Glutamatergic neuron (in vitro differentiated cells): ENCODE results near the gene IL16. TPM values are rescaled to one million over a fixed set of nuclear protein-coding genes. Genes with fewer than 3 reads are reported as not detected.

ENCODE experiments used
- DNase-seq: peaks from one replicate; pipeline ENCODE4 v3.0.0; 2022
- H3K27ac Mint-ChIP-seq: one replicate; pipeline ENCODE4 v1.8.0; 2020; ENCODE audit warnings: mild to moderate bottlenecking, mixed read lengths, inconsistent platforms; ENCODE audit not compliant: unreplicated experiment
- H3K27me3 Mint-ChIP-seq: one replicate; pipeline ENCODE4 v1.8.0; 2020; ENCODE audit warnings: mild to moderate bottlenecking, moderate library complexity, mixed read lengths, inconsistent platforms; ENCODE audit not compliant: unreplicated experiment
- H3K36me3 Mint-ChIP-seq: one replicate; pipeline ENCODE4 v1.8.0; 2020; ENCODE audit warnings: mild to moderate bottlenecking, mixed read lengths, inconsistent platforms; ENCODE audit not compliant: unreplicated experiment
- H3K4me1 Mint-ChIP-seq: one replicate; pipeline ENCODE4 v1.8.0; 2020; ENCODE audit warnings: mild to moderate bottlenecking, low read depth, mixed read lengths, inconsistent platforms; ENCODE audit not compliant: unreplicated experiment
- H3K4me3 Mint-ChIP-seq: one replicate; pipeline ENCODE4 v1.8.0; 2020; ENCODE audit warnings: mild to moderate bottlenecking, mixed read lengths, inconsistent platforms; ENCODE audit not compliant: unreplicated experiment
- H3K9me3 Mint-ChIP-seq: one replicate; pipeline ENCODE4 v1.8.0; 2020; ENCODE audit warnings: mild to moderate bottlenecking, moderate library complexity, mixed read lengths, inconsistent platforms; ENCODE audit not compliant: unreplicated experiment
- total RNA-seq: library from RNA; stranded (reverse); fragmentation: NEBNext Ultra II Directional; extraction: Animal tissue kit (Norgen Biotek cat#: 25700); gene quantifications from one replicate; pipeline ENCODE4 v1.2.1, GENCODE V29; 2021; ENCODE audit not compliant: unreplicated experiment
- TF ChIP-seq, protein P1 (sequence below): fragments of 200-600 bp; sonication (generic); IDR thresholded peaks from one replicate; pipeline ENCODE4 v1.5.0; 2021; ENCODE audit not compliant: partially characterized antibody, unreplicated experiment

IL16 gene
- total RNA-seq, 1 donor from 2014 or later, result 0.27 TPM

DNA sequence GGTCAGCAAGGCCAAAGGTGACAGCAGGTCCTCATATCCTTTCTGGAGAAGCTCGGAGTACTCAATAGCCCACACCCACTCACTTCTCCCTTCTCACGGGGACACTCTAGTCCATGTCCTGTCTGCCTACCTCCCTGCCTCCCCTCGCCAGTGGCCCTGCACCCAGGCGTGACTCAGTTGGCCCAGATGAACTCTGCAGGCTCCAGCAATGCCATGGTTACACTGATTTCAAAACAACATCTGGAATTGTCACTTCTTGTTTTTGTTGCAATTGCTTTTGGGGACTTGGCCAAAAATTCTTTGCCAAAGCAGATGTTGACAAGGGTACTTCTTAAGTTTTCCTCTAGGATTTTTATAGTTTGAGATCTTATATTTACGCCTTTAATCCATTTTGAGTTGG, 13.0 kb downstream of the IL16 start:
- H3K9me3 Mint-ChIP-seq, result peaks cover 3% of the 10 kb centered on the region

DNA sequence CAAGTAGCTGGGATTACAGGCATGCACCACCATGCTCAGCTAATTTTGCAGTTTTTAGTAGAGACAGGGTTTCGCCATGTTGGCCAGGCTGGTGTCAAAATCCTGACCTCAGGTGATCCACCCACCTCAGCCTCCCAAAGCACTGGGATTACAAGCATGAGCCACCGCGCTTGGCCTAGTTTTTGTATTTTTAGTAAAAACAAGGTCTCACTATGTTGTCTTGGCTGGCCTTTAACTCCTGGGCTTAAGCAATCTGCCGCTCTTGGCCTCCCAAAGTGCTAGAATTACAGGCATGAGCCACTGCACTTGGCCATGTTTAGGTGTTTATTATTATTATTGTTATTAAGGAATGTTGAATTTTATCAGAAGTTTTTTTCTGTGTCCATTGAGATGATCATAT, 14.7 kb downstream of the IL16 start:
- Mint-ChIP-seq H3K9me3 (peaks cover 3% of the 10 kb centered on the region), H3K36me3 (peaks cover 22% of the 10 kb centered on the region), H3K4me3 (no peak overlapping the region), H3K27ac (no peak overlapping the region), H3K4me1 (no peaks in the 10 kb centered on the region), H3K27me3 (no peaks in the 10 kb centered on the region)
- DNase-seq, result no peak
- TF ChIP-seq, protein P1, sequence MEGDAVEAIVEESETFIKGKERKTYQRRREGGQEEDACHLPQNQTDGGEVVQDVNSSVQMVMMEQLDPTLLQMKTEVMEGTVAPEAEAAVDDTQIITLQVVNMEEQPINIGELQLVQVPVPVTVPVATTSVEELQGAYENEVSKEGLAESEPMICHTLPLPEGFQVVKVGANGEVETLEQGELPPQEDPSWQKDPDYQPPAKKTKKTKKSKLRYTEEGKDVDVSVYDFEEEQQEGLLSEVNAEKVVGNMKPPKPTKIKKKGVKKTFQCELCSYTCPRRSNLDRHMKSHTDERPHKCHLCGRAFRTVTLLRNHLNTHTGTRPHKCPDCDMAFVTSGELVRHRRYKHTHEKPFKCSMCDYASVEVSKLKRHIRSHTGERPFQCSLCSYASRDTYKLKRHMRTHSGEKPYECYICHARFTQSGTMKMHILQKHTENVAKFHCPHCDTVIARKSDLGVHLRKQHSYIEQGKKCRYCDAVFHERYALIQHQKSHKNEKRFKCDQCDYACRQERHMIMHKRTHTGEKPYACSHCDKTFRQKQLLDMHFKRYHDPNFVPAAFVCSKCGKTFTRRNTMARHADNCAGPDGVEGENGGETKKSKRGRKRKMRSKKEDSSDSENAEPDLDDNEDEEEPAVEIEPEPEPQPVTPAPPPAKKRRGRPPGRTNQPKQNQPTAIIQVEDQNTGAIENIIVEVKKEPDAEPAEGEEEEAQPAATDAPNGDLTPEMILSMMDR, result no peak

More for the DNA sequence above, 13.0 kb downstream of the IL16 start:
- TF ChIP-seq, protein P1, result no peak
- DNase-seq, result no peak
- no peak overlapping the region for H3K4me3 Mint-ChIP-seq
- H3K36me3 Mint-ChIP-seq, result peaks cover 13% of the 10 kb centered on the region
- no peak overlapping the region for H3K27ac Mint-ChIP-seq
- no peaks in the 10 kb centered on the region for H3K4me1 Mint-ChIP-seq
- no peaks in the 10 kb centered on the region for H3K27me3 Mint-ChIP-seq

DNA sequence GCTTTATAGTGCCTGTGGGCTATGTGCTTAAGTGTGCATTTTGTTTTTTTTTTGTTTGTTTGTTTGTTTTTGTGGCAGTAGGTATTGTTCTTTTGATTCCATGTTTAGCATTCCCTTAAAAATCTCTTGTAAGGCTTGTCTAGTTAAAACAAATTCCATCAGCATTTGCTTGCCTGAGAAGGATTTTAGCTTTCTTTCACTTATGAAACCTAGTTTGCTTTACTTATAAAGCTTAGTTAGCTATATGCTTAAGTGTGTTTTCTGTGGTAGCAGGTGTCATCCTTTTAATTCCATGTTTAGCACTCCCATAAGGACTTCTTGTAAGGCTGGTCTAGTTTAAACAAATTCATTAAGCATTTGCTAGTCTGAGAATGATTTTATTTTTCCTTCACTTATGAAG, 17.3 kb downstream of the IL16 start:
- TF ChIP-seq, protein P1, result no peak
- H3K4me1 Mint-ChIP-seq, result no peaks in the 10 kb centered on the region
- no peak for DNase-seq
- no peak overlapping the region for H3K4me3 Mint-ChIP-seq
- no peak overlapping the region for H3K27ac Mint-ChIP-seq
- peaks cover 2% of the 10 kb centered on the region for H3K9me3 Mint-ChIP-seq
- no peaks in the 10 kb centered on the region for H3K27me3 Mint-ChIP-seq
- peaks cover 14% of the 10 kb centered on the region for H3K36me3 Mint-ChIP-seq

DNA sequence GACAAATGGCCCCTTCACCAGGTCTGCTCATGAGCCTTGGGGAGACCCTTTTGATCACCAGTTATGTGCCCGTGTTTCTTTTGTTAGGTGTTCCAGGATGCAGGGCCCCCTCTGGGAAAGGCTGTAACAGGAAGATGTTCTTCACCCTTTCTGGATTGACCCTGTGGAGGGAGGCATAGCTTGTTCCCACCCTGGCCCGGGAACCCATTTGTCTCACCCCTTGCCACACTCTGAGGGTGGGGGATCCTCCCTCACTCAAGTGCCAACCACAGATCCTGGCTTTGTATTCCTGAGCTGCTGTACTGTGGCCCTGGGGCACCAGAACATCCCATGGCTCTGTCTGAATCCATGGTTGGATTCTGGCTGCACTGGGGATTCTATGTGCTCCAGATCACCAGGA, 18.9 kb downstream of the IL16 start:
- no peaks in the 10 kb centered on the region for H3K4me1 Mint-ChIP-seq
- DNase-seq, result no peak
- no peak overlapping the region for H3K4me3 Mint-ChIP-seq
- peaks cover 14% of the 10 kb centered on the region for H3K36me3 Mint-ChIP-seq
- TF ChIP-seq, protein P1, result no peak
- H3K27ac Mint-ChIP-seq, result no peak overlapping the region
- peaks cover 2% of the 10 kb centered on the region for H3K9me3 Mint-ChIP-seq
- H3K27me3 Mint-ChIP-seq, result no peaks in the 10 kb centered on the region

DNA sequence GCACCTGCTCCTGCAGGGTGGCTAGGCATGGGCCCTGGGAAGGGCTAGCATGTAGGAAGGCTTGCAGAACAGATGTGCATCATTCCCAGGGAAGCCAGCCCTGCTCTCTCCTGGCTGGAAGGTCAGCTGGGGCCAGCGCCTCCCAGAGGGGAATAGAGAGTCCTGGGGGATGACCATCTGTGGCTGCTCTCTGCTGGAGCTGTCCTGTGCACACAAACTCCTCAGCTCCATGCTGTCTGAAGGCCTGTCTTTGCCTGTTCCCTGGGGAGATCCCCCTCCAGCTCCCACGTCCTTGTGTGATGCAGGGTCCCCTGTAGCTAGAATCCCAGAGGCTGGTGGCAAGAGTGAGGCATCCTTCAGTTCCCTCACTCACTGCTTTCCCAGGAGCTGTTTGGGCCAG, 19.3 kb downstream of the IL16 start:
- H3K4me3 Mint-ChIP-seq, result no peak overlapping the region
- no peaks in the 10 kb centered on the region for H3K4me1 Mint-ChIP-seq

More for the DNA sequence above, 19.3 kb downstream of the IL16 start:
- Mint-ChIP-seq H3K27me3 (no peaks in the 10 kb centered on the region), H3K9me3 (peaks cover 2% of the 10 kb centered on the region), H3K27ac (no peak overlapping the region), H3K36me3 (peaks cover 14% of the 10 kb centered on the region)
- TF ChIP-seq, protein P1, result no peak
- DNase-seq, result no peak
